Measurements from ENCODE around the gene INKA1.

Gene INKA1

DNA sequence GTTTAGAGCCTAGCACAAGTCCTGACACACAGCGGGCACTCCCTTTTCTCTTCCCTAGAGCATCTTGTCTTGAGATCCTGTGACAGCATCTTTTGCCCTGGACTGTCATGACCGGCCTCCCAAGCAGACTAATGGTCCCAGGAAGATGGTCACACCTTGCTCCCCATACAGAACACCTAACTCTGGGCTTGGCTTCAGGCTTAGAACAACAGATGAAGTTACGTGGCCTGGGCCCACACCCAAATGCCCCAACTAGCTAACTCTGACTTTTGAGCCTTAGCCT, 15.9 kb upstream of the INKA1 start:
- DNase-seq = no peak

DNA sequence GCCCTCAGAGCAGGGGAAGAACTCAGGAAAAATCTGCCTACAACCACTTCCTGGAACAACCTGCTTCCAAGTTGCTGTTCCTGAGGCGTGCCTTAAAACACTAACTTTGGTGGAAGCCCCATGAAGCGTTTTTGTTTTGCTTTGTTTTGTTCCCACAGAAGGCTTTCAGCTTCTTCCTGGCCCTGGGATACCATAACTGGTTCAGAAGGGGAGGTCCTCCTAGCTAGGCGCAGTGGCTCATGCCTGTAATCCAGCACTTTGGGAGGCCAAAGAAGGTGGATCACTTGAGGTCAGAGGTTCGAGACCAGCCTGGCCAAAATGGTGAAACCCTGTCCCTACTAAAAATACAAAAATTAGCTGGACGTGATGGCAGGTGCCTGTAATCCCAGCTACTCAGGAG, 15.5 kb upstream of the INKA1 start:
- no peak for DNase-seq

DNA sequence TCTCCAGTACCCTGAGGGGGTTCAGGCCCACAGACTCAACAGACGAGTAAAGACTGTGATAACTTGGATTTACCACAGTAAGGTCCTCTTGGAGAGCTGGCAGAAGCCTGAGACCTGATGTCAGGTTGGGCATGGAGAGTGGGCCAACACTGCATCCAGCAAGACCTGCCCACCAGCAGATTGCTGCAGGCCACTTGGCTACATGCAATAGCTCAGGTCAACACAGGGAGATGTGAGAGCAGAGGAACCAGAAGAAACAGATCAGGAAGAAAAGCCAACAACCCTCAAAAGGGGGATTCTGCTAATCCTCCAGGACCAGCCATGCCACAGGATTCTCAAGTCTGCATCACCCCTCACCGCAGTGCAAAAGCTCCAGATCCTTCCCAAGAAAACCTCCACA, 15.0 kb upstream of the INKA1 start:
- no peak for DNase-seq

DNA sequence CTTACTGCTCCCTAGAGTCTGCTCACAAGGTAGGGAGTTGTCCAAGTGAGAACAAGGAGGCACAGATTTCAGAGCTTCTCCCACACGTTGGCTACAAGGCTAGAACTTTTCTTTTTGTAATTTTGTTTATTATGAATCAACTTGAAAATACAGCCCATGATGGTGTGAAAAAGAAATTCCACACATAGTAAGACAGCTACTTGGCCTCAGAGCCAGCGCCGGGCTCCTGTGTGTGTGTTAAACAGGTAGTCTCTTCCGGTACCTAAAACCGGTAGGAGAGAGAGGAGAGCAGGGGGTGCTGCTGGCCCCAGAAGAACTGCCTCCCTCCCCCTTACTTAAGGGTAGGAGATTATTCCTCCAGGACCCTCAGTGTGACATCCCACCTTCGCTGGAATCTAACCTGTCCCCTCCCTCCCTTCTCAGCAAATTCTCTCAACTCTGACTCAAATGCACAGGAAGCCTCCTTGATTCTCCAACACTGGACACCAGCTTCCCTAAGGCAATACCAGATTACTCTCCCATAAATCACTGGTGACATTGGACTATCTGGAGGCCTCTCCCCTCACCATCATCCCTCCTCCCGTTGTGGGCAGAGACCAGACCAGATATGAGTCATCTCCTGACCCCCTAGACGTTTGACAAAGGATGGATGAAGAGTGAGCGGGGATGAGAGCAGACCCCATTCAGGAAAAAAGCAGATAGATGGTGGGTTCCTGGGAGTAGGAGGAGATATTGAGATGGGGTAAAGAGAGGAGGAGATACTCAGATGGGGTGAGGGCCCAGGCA, 12.2 kb upstream of the INKA1 start:
- no peak for DNase-seq

GRCh38 chr3:49791571-49791970, 11.5 kb upstream of the INKA1 start:
- no peak for DNase-seq

DNA sequence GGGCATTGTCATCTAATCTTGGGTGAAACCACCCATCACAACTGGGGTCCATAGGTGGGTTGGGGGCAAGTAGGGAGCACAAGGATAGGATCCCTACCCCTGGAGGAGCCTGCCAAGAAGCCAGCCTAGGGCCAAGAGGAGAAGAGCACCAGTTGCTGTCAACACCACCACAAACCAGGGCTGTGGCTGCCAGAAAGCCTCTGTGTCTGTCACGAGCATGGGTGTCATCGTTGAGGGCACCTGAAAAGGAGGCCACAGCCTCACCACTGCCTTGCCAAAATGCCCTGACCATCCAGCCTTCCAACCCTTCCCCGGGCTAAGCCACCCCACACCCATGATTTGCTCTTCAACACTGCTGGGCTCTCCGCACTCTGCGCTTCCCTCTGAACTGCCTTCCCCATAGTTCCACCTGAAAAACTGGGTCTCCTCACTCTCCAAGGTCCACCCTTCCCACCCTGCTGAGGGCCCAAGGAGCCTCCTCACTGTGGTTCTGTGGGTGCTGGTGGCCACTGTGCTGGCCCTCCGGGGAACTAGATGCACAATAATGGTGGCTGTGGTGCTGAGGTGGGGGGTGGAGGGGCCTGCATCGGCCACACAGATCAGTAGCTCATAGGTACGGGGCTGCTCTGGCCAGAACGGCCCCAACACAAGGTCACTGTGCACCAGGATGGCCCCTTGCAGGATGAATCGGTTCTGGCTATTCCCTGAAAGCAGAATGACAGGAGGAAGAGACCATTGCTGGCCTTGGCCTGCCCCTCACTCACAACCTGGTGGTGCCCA, 10.5 kb upstream of the INKA1 start:
- DNase-seq = no peak

DNA sequence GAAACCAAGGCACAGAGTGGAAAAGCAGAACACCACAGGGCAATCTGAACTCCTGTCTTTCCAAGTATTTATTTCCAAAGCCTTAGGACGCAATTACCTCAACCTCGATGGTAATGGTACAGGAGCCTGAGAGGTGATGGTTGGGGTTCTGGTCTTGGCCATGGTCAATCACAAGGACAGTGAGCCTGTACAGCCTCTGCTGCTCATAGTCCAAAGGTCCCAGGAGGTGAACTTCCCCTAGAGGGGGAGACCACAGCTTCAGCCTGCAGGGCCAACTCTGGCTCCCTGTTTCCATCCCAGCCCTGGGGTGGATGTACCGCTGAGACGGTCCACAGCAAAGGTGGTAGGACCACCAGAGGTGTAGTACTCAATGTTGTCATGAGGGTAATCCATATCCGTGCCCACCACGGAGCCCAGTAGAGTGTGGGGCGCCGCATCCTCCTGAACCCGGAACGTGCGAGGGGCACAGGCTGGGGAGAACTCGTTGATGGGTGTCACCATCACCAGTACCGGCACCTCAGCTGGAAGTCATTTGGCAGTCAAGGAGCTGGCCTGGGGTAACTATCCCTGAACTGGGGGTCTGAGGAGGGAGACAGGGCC, 9.5 kb upstream of the INKA1 start:
- DNase-seq = no peak

GRCh38 chr3:49794431-49794830, 8.6 kb upstream of the INKA1 start:
- DNase-seq = no peak

- DNase-seq = no peak
Measured at GRCh38 chr3:49794926-49795905, 7.8 kb upstream of the INKA1 start.

GRCh38 chr3:49799105-49799504, 4.0 kb upstream of the INKA1 start:
- DNase-seq = no peak

DNA sequence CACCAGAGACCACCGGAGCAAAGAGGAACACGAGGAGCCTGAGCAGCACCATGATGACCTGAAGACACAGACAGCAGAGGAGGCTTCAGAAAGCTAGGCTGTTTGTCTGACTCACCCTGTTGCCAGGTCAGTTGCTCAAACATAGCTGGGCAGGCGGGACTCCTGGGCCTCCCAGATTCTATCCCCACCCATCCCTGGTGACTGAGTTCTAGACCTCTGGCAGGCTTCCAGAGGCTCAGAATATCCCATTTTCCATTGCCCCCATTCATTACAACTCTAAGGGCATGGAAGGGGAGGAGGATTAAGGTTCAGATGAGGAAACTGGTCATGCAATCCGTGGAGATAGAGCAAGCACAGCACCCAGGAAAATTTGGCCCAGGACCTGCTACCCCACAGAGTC, 3.3 kb upstream of the INKA1 start, which contains the start of gene CDHR4:
TSS of gene CDHR4 (minus strand) at position 113 of the 400 bp plus-strand sequence. CDS start at position 52, 61 bp downstream.
- no peak for DNase-seq

DNA sequence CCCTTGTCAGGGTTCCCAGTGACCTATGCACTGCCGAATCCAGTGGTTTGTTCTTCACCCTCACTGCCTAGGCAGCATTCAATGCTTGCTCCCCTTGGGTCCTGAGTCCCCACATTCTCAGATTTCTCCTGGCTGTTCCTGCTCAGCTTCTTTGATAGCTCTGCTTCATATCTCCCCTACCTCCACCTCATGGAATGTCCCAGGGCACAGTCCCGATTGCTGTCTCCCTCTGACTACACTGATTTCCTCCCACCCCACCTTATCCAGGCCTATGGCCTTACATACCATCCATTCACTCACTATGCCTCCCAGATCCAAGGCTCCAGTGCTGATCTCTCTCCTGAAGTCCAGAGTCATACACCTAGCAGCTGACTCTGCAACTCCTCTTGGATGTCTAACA, 1.9 kb upstream of the INKA1 start:
- no peak for DNase-seq

DNA sequence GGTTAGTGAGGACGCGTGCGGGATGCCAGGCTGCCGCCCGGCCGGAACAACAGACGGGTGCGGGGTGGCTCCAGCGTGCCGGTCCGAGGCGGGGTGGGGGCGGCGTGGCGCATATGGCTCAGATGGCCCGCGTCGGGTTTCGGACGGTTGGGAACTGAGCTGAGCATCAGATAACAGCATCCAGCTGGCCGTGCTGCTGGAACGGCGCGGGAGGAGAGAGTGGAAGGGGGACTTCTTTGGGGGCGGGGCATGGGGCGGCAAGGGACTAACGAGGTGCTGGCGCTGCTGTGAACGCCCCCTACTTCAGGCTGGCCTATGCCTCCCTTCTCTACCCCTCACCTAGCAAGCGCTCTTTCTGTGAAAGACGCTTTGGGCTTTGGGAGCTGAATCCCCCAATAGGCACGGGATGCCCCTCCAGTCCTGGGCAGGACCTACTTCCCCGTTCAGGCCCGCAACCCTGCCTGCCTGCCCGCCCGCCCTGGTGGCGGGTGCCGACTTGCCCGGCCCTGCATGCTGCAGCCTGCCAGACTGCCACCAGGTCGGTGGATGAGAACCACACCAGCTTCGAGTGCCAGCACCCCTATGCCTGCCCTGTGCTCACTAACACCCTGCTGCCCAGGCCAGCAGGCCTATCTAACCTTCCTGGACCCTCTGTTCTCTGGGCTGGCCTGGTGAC, 542 bp downstream of the INKA1 start:
- peak; percentile 74 for DNase-seq

- DNase-seq = no peak
Measured at GRCh38 chr3:49804141-49805041, 1.3 kb downstream of the INKA1 start.

DNA sequence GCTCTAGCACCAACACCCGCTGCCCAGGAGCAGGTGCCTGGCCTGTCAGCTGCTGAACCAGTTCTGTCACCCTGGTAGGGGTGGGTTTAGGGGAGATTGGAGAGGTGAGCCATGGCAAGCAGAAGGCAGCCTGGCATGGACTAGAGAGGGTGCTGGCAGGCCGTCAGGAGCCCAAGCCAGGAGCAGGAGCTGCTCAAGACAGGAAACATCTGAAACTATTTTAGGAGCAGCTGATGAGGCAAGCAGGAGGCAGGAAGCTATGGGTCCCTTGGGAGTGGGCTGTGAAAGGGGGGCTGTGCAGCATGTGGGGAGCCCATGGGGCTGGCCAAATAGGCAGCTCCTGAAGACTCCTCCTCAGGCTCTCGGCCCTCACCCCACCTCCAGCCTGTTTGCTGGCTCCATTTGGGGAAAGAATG, 2.3 kb downstream of the INKA1 start:
- peak; percentile 83 for DNase-seq

DNA sequence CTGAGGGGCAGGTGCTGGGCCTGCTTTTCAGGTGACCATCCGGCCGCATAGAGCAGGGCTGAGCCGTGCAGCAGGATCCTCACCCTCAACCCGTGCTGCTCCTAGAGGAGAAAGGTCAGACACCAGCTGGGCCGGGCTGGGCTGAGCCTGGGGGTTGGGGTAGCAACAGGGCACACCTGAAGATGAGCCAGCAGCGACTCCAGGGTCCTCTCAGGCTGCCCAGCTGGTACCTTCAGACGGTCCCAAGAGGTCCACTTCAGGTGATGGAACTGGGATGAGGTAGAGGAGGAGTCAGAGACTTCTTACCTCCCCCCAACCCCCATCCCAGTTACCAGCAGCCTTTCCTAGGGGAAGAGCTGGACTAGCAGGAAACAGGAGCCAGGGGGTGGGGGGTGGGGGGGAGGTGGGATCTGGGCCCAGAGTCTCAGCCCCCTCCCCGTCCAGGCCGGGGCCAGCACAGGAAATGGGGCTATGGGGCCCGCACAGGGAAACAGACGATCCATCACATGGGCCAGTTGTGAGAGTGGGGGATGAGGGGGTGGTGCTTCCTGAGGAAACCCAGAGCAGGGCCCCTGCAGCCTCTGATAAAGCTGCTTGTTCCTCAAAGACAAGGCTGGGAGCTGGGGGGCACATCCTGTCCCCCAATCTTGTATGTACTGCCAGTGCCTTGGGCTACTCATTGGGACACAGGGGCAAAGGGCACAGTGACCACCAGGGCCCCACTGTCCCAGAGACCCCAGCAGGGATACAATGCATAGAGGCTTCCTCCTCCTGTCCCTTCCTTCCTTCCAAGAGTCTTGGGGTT, 3.0 kb downstream of the INKA1 start:
- DNase-seq = no peak

GRCh38 chr3:49806850-49807249, 3.8 kb downstream of the INKA1 start:
- DNase-seq = no peak

DNA sequence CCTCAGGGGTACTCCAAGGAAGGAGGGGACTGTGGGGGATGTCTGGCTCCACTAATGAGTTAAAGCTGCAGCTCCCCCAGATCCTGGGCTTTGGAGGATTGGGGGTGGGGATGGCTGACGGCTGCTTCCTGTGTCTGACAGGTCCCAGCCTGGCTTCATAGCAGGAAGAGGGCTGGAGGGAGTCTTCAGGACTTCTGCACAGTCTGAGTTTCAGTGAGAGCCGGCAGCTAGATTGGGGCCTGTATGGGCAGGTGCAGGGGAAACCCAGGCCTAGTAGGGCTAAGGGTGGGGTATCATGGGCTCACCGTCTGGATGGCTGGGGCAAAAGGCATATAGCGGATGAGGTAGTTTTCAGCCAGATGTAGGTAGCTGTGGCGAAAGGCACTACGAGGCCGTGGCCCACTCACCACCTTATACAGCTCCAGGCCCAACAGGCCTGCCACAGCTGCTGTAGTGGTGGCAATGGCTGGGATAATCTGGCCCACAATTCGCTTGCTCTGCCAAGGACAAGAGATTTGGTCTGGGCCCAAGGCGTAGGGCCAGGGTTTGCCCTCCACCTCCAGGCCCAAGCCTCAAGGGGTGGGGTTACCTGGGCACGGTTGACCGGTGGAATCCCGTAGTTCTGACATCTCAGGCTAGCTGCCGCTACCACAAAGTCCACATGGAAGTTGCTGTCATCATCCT, 4.5 kb downstream of the INKA1 start:
- no peak for DNase-seq

DNA sequence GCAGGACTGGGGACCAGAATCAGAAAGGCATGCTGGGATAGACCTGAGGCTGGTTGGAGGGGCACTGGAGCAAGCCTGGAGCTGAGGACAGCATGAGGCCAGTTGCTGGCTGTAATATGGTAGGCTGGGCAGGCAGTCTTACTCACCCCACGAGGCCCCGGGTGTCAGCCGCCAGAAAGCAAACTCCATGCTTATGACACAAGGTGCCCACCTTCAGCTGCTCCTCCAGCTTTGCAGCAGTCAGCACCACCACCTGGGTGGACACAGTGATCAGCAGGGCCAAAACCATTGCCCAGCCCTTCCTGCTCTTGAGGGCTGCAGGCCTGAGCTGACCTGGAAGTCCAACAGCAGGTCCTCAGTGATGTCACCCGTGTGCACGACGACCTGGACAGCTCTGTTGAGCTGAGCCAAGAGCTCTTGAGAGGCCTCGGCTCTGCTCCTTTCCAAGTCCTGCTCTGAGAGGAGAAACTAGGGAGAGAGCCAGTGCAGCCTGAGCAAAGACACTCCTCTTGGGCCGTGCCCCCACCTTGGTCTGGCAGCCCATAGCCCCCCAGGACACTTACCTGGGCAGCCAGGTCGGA, 9.9 kb downstream of the INKA1 start:
- no peak for DNase-seq
